Measurements from ENCODE around the gene TXLNA. TPM values are rescaled to one million over a fixed set of nuclear protein-coding genes. Genes with fewer than 3 reads are reported as not detected.
"Not testable (repeated sequence)": the region's sequence is repeated elsewhere in the genome, so short reads cannot be mapped to it uniquely, and the experiment has no call there.

Gene TXLNA
- total RNA-seq, 1 experiment from 2014 or later = 49.8 TPM

GRCh38 chr1:32138965-32139364, 40.5 kb upstream of the TXLNA start:
- H3K27me3 Mint-ChIP-seq (ENCODE audit: low read depth) = no peaks in the 10 kb centered on the region
- H3K36me3 Mint-ChIP-seq = no peaks in the 10 kb centered on the region
- no peak for ATAC-seq
- ChIA-PET POLR2A (interaction anchor here (0.5 kb wide), 1 partner anchor 15 kb away, joined by 3 read pairs; no protein-coding TSS in a partner anchor), CTCF (interaction anchor here (0.6 to 1.9 kb wide), 2 partner anchors 99 to 135 kb away, joined by 3 read pairs; no protein-coding TSS in a partner anchor)
- no peaks in the 10 kb centered on the region for H3K9me3 Mint-ChIP-seq
- TF ChIP-seq GRHL2 (CRISPR knock-in tag; IDR thresholded peaks at IDR 0.05; ENCODE audit: insufficient replicate concordance, severe bottlenecking) = no peak
- TF ChIP-seq NFATC4 (CRISPR knock-in tag; IDR thresholded peaks at IDR 0.05) = no peak
- TF ChIP-seq ATF3 (CRISPR knock-in tag; conservative IDR thresholded peaks at IDR 0.05) = no peak
- no peak for TF ChIP-seq E2F4 (CRISPR knock-in tag; IDR thresholded peaks at IDR 0.05; ENCODE audit: borderline replicate concordance, low read depth)
- TF ChIP-seq KAT7 (CRISPR knock-in tag; IDR thresholded peaks at IDR 0.05; ENCODE audit: borderline replicate concordance) = no peak
- TF ChIP-seq ZNF281 (CRISPR knock-in tag; IDR thresholded peaks at IDR 0.05) = no peak
- TF ChIP-seq GABPB1 (CRISPR knock-in tag; IDR thresholded peaks at IDR 0.05) = no peak
- no peak for TF ChIP-seq ZNF425 (CRISPR knock-in tag; conservative IDR thresholded peaks at IDR 0.05)
- no peaks in the 10 kb centered on the region for H3K4me1 Mint-ChIP-seq
- peak overlapping the region; percentile 52; the same call in 1 of the 2 replicates for H3K27ac Mint-ChIP-seq
- DNase-seq (ENCODE audit: low spot score) = no peak
- no peak overlapping the region for H3K4me3 Mint-ChIP-seq

GRCh38 chr1:32142446-32143301, 36.8 kb upstream of the TXLNA start:
- ATAC-seq (peak; percentile 30; the same call in 1 of the 2 replicates), DNase-seq (ENCODE audit: low spot score) (no peak)
- ChIA-PET POLR2A (interaction anchor here (0.5 to 0.8 kb wide), 3 partner anchors 11 to 854 kb away, joined by 3 to 5 read pairs (median 4); no protein-coding TSS in a partner anchor), CTCF (interaction anchor here (1.0 to 1.3 kb wide), 3 partner anchors 33 to 70 kb away, joined by 4 to 5 read pairs (median 4); partner anchors contain the start of gene TMEM39B)
- Mint-ChIP-seq H3K27ac (no peak overlapping the region), H3K27me3 (ENCODE audit: low read depth) (no peaks in the 10 kb centered on the region), H3K4me3 (no peak overlapping the region), H3K36me3 (no peaks in the 10 kb centered on the region), H3K4me1 (no peaks in the 10 kb centered on the region), H3K9me3 (no peaks in the 10 kb centered on the region)
- no peak for TF ChIP-seq FOXP1 (CRISPR knock-in tag; IDR thresholded peaks at IDR 0.05; ENCODE audit: borderline replicate concordance)
- TF ChIP-seq ZNF138 (CRISPR knock-in tag; conservative IDR thresholded peaks at IDR 0.05) = no peak
- no peak for TF ChIP-seq ZNF121 (CRISPR knock-in tag; IDR thresholded peaks at IDR 0.05)
- TF ChIP-seq KAT7 (CRISPR knock-in tag; IDR thresholded peaks at IDR 0.05; ENCODE audit: borderline replicate concordance) = no peak
- TF ChIP-seq ZNF425 (CRISPR knock-in tag; conservative IDR thresholded peaks at IDR 0.05) = no peak

GRCh38 chr1:32143302-32143695, 36.2 kb upstream of the TXLNA start:
- H3K27ac Mint-ChIP-seq; H3K4me3 Mint-ChIP-seq; ATAC-seq; H3K36me3 Mint-ChIP-seq; DNase-seq (ENCODE audit: low spot score); H3K9me3 Mint-ChIP-seq; H3K4me1 Mint-ChIP-seq; H3K27me3 Mint-ChIP-seq (ENCODE audit: low read depth): not testable (repeated sequence)
- CTCF ChIA-PET = interaction anchor here (1.0 to 1.2 kb wide), 2 partner anchors 55 to 70 kb away, joined by 4 to 5 read pairs; partner anchors contain the start of gene TMEM39B
- POLR2A ChIA-PET = interaction anchor here (0.5 kb wide), 1 partner anchor 854 kb away, joined by 3 read pairs; no protein-coding TSS in a partner anchor
